HG02763 (cell line): Measurements from ENCODE around the gene MED16.
A peak's percentile ranks its signal among the peaks of the same experiment; 100 is the strongest.

Experiments
- ATAC-seq: cut with Tn5 transposase; IDR thresholded peaks from one replicate; pipeline ENCODE4 v1.9.1; 2021; ENCODE audit warnings: mild to moderate bottlenecking, moderate library complexity; ENCODE audit not compliant: unreplicated experiment

The MED16 gene, protein sequence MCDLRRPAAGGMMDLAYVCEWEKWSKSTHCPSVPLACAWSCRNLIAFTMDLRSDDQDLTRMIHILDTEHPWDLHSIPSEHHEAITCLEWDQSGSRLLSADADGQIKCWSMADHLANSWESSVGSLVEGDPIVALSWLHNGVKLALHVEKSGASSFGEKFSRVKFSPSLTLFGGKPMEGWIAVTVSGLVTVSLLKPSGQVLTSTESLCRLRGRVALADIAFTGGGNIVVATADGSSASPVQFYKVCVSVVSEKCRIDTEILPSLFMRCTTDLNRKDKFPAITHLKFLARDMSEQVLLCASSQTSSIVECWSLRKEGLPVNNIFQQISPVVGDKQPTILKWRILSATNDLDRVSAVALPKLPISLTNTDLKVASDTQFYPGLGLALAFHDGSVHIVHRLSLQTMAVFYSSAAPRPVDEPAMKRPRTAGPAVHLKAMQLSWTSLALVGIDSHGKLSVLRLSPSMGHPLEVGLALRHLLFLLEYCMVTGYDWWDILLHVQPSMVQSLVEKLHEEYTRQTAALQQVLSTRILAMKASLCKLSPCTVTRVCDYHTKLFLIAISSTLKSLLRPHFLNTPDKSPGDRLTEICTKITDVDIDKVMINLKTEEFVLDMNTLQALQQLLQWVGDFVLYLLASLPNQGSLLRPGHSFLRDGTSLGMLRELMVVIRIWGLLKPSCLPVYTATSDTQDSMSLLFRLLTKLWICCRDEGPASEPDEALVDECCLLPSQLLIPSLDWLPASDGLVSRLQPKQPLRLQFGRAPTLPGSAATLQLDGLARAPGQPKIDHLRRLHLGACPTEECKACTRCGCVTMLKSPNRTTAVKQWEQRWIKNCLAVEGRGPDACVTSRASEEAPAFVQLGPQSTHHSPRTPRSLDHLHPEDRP

DNA sequence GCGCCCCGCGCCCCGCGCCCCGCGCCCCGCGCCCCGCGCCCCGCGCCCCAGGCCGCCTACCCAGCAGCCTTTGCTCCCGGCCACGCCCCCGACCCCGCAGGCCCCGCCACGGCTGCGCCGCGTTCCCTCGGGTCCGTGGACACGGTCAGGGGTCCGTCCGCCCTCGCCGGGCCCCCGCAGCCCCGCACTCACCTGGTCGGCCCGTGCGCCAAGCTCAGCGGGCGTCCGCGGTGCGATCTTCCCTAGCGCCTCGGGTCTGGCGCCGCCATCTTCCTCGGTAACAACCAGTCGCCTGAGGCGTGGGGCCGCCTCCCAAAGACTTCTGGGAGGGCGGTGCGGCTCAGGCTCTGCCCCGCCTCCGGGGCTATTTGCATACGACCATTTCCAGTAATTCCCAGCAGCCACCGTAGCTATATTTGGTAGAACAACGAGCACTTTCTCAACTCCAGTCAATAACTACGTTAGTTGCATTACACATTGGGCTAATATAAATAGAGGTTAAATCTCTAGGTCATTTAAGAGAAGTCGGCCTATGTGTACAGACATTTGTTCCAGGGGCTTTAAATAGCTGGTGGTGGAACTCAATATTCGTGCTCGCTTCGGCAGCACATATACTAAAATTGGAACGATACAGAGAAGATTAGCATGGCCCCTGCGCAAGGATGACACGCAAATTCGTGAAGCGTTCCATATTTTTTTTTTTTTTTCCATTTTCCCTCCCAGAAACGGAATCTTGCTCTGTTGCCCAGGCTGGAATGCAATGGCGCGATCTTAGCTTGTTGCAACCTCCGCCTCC is at the start of gene MED16, which contains the start of gene RNU6-9:
TSS of gene MED16 (minus strand) at position 294 of the 796 bp plus-strand sequence. CDS start 2,056 bp downstream, outside the sequence.
TSS of gene RNU6-9 (plus strand) at position 591 of the 796 bp plus-strand sequence.
- ATAC-seq, result peak; percentile 82

DNA sequence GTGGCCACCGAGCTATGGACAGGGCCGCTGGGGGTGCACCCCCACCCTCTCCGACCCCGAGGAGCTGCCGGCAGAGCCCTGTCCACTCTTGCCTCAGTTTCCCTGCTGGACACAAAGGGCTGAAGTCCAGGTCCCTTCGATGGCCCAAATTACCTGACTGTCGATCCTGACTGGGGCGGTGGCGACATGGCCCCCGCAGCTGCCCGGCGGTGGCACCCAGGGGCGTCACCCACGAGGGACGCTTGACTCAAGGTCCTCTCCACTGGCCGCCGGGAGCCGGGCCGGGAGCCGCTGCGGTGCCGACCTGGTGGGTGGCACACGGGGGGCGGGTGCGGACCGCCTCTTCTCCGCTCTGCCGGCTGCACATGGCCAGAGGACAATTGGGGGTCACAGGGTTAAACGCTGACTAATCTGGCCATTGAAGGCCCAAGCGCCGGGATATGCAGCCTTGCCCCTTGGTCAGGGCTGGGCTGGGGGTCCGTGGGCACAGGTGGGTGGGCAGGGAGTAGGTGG is 49.2 kb upstream of the MED16 start:
- ATAC-seq, result no peak

DNA sequence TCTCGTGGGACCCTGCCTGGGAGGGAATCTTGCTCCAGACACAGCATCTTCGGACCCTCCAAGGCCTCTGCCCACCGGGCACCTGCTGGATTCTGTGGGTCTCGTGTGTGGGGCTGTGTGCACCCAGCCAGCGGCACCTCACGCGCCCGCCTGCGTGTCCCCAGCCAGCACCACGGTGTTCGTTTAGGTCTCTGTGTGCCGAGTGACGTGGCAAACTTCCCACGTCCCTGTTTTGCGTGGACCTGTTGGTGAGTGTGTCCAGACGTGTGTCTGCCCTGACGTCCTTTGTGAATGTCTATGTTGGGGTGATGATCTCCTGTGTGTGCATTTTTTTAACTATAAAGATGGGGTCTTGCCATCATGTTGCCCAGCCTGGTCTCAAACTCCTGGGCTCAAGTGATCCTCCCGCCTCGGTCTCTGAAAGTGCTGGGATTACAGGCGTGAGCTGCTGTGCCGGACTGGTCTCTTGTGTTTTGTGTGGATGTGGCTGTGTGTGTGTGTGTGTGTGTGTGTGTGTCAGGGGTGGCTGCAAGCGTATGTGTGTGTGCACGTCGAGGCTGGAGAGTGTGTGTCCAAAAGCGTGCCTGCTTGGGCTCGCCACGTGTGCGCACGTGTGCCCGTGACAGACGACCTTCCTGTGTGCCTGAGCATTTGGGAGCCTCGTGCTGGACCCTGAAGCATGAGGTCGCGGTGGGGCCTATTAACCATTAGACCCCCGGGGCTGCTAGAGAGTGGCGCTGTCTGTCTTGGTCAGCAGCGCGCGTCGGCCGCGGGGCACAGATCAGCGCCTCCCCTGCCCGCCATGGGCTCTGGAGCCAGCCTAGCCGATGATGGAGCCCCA is 48.5 kb upstream of the MED16 start:
- no peak for ATAC-seq

DNA sequence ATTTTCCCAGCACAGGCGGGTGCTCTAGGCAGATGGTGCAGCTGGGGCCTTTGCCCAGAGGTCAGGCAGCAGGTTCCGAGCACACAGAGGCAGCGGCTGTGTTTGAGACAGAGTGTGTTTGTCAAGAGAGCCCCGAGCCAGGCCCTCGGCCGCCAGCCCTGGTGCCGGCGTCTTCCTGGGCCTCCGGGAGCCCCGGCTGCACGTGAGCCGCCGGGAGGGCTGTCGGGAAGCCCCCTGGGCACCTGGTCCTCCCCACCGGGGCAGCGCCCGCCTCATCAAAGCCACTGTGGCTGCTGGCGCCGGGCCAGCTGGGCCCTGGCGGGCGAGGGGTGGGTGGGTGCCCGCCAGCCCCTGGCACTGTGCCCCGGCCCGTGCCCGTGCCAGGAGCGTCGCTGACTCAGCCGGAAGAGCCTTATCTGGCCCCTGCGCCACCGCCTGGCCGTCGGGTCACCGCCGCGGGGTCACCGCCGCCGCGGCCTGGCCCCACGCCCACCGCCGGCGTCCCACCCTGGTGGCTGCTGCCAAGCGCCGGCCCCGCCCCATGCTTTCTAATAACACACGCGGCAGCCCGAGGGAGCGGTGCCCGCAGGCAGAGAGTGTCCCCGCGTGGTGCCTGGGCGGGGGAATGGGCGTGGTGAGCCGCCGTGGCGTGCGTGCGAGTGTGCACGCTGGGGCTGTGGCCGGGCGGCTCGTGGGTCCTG is 47.8 kb upstream of the MED16 start:
- ATAC-seq, result no peak

DNA sequence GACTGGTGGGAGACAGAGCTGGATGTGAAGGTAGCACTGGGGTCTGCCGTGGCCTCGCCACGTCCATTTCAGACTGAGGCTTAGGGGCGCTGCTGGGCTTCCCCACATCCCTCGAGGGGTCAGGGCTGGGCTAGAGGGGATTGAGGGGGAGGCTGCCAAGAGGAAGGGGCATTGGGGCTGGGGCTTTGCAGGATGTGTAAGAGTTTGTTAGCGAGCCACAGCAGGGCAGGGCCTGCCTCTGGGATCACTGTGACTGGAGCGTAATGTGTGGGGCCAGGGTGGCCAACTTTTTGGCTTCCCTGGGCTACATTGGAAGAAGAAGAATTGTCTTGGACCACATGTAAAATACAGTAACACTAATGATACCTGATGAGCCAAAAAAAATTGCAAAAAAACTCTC is 46.9 kb upstream of the MED16 start:
- ATAC-seq, result no peak

DNA sequence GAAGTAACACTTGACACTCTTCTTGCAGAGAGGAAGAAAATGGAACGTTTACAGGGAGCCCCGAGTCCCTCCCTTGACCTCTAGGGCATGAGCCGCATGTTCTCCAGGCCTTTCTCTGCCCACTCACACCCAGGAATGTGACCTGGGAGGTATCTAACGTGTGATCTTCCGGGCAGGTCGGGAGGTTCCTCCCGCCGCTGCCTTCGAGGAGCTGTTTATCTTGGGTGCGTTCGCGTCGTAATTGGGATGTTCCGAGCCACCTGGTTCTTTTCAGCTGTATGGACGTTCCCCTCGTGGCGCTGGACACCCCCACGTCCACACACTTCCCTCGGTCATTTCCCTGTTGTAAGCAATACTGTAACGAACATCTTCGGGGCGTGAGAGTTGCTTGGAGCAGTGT is 46.5 kb upstream of the MED16 start:
- no peak for ATAC-seq

DNA sequence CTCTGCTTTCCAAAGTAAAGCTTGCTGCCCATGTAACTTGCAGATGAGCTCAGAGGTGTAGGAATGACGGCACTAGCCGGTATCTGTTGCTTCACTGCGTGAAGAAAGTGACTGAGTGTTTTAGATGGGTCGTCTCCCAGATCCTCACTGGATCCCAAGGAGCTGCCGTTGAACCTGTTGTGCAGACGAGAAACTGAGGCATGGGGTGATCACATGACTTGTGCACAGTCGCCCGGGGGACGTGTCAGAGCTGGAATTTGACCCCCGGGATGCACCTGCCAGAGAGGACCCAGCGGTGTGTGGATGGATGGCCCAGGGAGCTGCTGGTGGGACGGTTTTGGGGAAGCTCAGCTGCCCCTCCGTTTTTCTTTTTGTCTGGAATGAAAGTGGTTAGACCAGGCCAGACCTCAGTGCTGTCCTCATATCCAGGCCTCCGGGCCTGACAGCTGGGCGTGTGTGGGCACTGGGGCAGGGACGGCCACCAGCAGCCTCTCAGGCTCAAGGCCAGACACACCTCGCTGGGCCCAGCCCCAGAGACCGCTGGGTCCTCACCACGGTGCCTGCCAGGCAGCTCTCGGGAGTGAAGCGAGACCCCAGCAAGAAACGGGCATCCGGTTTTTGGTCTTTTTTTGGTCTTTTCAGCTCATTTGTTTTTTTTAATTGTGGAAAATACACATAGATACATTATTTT is 45.4 kb upstream of the MED16 start:
- ATAC-seq, result no peak

DNA sequence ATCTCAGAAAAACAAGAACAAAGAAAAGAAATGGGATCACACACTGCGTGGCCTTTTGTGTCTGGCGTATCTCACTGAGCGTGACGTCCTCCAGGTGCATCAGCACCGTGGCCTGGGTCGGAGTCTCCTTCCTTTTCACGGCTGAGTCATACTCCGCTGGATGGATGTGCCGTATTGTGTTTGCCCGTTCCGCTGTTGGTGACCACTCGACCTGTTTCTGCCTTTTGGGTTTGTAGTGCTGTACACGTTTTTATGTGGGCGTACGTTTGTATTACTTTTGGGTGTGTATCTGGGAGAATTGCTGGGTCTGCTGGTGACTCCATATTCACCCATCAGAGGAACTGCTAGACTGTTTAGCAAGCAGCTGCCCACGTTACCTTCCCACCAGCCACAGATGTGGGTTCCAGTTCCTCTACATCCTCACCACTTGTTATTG is 44.3 kb upstream of the MED16 start:
- ATAC-seq, result no peak

DNA sequence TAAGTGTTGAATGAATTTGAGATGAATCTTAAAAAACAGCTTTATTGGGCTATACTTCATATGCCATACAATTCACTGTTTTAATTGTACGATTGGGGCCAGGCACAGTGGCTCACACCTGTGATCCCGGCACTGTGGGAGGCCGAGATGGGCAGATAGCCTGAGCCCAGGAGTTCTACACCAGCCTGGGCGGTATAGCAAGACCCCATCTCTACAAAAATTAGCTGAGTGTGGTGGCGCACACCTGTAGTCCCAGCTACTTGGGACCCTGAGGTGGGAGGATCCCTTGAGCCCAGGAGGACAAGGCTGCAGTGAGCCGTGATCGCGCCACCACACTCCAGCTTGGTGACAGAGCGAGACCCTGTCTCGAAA is 43.2 kb upstream of the MED16 start:
- no peak for ATAC-seq

DNA sequence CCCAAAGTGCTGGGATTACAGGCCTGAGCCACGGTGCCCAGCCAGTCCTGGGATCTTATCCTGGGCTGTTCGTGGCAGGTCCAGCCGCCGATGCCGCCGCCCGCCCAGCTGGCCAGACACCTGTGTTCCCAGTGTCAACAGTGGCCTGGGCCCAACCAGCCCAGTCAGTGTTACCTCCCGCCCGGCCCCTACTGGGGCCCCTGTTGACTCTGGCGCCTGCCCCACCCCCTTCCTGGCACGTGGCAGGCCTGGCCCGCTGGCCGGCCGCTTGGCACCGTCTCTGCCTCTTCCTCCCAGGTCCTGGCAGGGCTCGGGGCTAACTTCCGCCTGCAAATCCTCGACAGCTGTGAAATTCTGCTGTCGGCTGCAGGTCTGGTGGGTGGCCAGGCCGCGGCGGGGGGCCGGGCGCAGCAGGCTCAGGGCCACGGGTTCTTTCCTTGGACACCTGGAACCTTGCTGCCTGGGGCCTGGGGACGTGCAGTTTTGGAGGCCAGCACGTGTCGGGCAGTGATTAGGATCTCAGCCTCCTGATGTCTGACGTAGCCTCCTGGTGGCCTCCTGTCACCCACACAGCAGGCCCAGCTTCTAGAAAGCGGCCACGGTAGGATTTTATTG is 42.0 kb upstream of the MED16 start:
- no peak for ATAC-seq

DNA sequence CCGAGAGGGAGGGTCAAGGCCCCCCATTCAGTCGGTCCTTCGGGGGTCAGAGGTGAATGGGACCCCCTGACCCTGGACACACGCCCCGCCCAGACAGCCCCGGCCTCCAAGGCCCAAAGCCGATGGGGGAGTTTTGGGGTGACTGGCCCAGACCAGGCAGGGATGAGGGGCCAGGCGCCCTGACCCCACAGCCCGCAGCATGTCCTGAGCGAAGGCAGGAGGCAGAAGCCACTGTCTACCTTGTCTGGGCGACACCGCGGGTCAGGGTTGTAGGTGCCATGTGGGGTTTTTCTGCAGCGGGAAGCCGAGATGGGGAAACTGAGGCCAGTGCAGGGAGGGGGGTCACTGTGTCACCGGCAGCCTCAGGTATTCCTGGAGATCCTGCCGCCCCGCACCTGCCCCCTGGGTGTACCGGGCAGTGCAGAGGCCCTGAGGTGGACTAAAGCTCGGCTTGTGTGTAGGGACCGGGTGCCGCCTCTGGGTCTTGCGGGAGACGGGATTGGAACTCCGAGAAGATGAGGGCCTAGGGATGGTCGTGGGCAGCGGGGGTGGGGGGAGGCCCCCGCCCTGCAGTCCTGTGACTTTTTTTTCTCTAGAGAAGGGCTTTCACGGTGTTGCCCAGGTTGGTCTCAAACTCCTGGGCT is 41.3 kb upstream of the MED16 start:
- no peak for ATAC-seq

DNA sequence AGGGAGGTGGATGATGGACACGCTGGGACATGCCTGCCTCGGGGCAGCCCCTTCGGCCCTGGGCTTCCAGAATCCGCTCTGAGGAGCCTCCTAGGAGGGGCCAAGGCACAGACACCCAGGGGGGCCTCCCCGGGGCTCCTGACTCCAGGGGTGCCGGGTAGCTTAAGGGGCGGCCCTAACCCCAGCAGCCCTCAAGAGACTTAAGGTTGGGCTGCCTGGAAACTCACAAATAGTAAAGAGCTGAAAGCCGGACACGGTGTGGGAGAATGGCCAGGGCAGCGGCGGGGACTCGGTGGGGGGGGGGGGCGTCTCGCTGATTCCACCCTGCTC is 40.5 kb upstream of the MED16 start:
- ATAC-seq, result no peak

DNA sequence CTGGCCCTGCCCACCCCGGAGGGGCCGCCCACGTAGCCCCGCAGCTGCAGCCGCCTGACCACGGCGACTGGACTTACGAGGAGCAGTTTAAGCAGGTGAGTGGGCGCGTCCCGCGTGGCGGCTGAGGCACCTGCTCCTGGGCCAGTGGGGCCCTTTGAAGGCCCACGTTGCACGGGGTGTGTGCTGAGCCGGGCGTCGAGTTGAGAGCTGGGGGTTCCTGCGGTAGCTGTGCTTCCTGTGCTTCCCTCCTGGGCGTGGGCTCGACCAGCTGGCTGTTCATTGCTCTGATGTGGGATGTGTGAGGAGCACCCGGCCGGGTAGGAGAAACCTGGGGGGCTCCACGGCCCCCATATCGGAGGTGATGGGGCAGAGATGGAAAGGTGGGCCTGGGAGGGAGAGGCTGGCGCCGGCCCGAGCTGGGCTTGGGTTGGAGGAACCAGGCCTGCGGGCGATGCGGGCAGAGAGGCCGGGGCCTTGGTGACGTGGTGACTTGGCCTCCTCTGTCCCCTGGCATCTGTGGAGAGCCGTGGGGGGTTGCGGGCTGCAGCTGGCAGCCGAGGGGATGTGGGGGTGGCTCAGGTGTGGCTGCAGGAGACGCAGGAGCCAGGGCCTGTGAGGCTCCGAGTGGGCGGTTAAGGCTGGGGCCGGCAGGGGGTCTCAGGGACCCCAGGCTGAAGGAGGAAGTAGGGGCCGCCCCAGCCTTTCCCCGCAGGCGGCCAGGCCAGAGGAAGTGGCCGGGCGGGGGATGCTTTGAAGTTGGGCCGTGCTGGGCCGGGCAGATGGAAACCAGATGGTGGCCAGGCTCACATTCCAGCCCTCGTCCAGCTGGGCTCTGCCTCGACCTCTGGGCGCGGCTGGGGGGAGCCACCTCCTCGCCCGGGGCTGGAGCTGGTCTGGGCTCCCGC is 39.9 kb upstream of the MED16 start:
- ATAC-seq, result no peak

DNA sequence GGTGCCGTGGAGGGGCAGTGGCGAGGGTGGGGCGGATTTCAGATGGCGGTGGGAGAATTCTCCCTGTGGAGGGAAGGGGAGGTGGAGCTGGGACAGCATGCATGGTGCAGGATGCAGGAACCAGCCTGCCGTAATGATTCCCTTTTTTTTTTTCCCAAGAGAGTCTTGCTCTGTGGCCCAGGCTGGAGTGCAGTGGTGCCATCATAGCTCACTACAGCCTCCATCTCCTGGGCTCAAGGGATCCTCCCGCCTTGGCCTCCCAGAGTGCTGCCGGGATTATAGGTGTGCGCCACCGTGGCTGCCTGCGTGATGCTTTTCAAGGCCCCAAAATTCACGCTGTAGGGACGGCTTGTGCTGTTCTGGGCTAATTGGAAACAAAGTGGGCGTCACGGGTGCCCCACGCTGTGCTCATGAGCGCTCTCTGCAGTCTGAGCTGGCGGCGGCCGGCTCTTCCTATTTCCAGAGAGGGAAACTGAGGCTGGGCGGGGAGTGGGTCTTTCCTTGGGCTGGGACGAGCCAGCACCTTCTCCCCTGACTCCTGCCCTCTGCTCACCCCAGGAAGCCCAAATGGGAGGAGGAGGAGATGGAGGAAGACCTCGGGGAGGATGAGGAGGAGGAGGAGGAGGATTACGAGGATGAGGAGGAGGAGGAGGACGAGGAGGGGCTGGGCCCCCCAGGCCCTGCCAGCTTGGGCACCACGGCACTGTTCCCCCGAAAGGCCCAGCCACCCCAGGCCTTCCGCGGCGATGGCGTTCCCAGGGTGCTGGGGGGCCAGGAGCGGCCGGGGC is 39.1 kb upstream of the MED16 start:
- no peak for ATAC-seq

DNA sequence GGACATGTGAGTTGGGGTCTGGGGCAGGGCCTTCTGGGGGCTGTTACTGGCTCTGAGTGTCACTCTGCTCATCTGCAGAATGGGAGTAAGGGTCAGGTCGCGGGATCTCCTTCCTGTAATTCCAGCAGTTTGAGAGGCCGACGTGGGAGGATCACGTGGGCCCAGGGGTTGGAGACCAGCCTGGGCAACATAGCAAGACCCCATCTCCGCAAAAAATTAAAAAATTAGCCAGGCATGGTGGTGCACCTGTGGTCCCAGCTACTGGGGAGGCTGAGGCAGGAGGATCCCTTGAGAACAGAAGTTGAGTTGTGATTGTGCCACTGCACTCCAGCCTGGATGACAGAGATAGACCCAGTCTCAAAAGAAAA is 36.9 kb upstream of the MED16 start:
- no peak for ATAC-seq

DNA sequence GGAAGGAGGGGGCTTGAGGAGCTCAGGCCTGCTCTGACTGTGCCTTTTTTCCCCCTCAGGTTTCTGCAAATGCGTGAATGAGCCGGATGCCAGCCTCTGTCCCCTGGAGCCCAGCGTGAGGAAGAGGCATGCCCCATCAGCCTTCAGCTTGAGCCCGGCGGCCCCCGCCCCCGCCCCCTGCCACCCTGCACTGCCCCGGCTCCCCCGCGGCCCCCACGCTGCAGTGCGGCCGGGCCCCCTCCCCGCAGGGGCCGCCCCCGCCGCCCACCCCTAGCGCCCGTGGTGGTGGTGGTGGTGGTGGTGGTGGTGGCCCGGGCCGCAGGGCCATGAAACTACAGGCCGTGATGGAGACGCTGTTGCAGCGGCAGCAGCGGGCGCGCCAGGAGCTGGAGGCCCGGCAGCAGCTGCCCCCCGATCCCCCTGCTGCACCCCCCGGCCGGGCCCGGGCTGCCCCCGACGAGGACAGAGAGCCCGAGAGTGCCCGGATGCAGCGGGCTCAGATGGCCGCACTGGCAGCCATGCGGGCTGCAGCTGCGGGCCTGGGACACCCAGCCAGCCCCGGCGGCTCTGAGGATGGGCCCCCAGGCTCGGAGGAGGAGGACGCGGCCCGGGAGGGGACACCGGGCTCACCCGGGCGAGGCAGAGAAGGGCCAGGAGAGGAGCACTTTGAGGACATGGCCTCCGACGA is 36.4 kb upstream of the MED16 start:
- no peak for ATAC-seq
